Duodenal mucosa (tissue), 2 donors: Measurements from ENCODE around the gene ARL17A.
"Not testable (repeated sequence)": the region's sequence is repeated elsewhere in the genome, so short reads cannot be mapped to it uniquely, and the experiment has no call there.

Experiments
- H3K27ac ChIP-seq: one replicate; pipeline ENCODE4 v1.7.0; 2013; ENCODE audit warnings: low read depth, low read length
- H3K27me3 ChIP-seq, 2 donors: one replicate each; pipeline ENCODE4 v1.7.0; 2013; ENCODE audit warnings: low read length in 2 of 2, control low read depth in 1 of 2; ENCODE audit not compliant: insufficient read depth in 2 of 2, control insufficient read depth in 1 of 2
- H3K36me3 ChIP-seq, 2 donors: one replicate each; pipeline ENCODE4 v1.7.0; 2013; ENCODE audit warnings: low read length in 2 of 2, control low read depth in 1 of 2; ENCODE audit not compliant: insufficient read depth in 2 of 2, control insufficient read depth in 1 of 2
- H3K4me1 ChIP-seq, 2 donors: one replicate each; pipeline ENCODE4 v1.7.0; 2013; ENCODE audit warnings: low read length in 2 of 2, control low read depth in 1 of 2; ENCODE audit not compliant: insufficient read depth in 2 of 2, control insufficient read depth in 1 of 2
- H3K4me3 ChIP-seq, 2 donors: one replicate each; pipeline ENCODE4 v1.7.0; 2013; ENCODE audit warnings: low read length in 2 of 2, low read depth in 1 of 2
- H3K9ac ChIP-seq, 2 donors: one replicate each; pipeline ENCODE4 v1.7.0; 2013; ENCODE audit warnings: low read length in 2 of 2, low read depth in 1 of 2
- H3K9me3 ChIP-seq, 2 donors: one replicate each; pipeline ENCODE4 v1.7.0; 2013; ENCODE audit warnings: low read length in 2 of 2, control low read depth in 1 of 2; ENCODE audit not compliant: control insufficient read depth in 1 of 2

Gene ARL17A

GRCh38 chr17:46559155-46559554 lies 20.3 kb downstream of the ARL17A start:
- H3K4me3 ChIP-seq, H3K27ac ChIP-seq, H3K9me3 ChIP-seq, H3K27me3 ChIP-seq, H3K36me3 ChIP-seq, H3K9ac ChIP-seq, H3K4me1 ChIP-seq: not testable (repeated sequence)

GRCh38 chr17:46548607-46549006 lies 30.9 kb downstream of the ARL17A start:
- H3K4me1 ChIP-seq, H3K36me3 ChIP-seq, H3K9me3 ChIP-seq, H3K4me3 ChIP-seq, H3K27me3 ChIP-seq, H3K27ac ChIP-seq, H3K9ac ChIP-seq: not testable (repeated sequence)

- H3K27me3 ChIP-seq, H3K27ac ChIP-seq, H3K4me3 ChIP-seq, H3K36me3 ChIP-seq, H3K4me1 ChIP-seq, H3K9me3 ChIP-seq, H3K9ac ChIP-seq: not testable (repeated sequence)
These were observed 44.8 kb downstream of the ARL17A start for GRCh38 chr17:46534716-46535115.

- H3K36me3 ChIP-seq, H3K27ac ChIP-seq, H3K4me3 ChIP-seq, H3K27me3 ChIP-seq, H3K4me1 ChIP-seq, H3K9ac ChIP-seq, H3K9me3 ChIP-seq: not testable (repeated sequence)
These were observed 67.3 kb downstream of the ARL17A start, which contains the start of gene LRRC37A2 for GRCh38 chr17:46512168-46512567. TSS of gene LRRC37A2 (plus strand) at chr17:46512468. CDS start at chr17:46512713, 245 bp downstream.

- H3K27me3 ChIP-seq, H3K4me3 ChIP-seq, H3K9me3 ChIP-seq, H3K36me3 ChIP-seq, H3K27ac ChIP-seq, H3K4me1 ChIP-seq, H3K9ac ChIP-seq: not testable (repeated sequence)
These were observed 73.6 kb downstream of the ARL17A start for GRCh38 chr17:46505896-46506295.

- H3K27me3 ChIP-seq, H3K9ac ChIP-seq, H3K27ac ChIP-seq, H3K36me3 ChIP-seq, H3K9me3 ChIP-seq, H3K4me3 ChIP-seq, H3K4me1 ChIP-seq: not testable (repeated sequence)
These were observed 79.9 kb downstream of the ARL17A start for GRCh38 chr17:46499437-46500139.

- not testable (repeated sequence) for H3K4me1 ChIP-seq, H3K9ac ChIP-seq, H3K27ac ChIP-seq, H3K9me3 ChIP-seq, H3K36me3 ChIP-seq, H3K4me3 ChIP-seq, H3K27me3 ChIP-seq
These were observed 87.5 kb downstream of the ARL17A start for GRCh38 chr17:46492021-46492420.

GRCh38 chr17:46481310-46481709 lies 98.2 kb downstream of the ARL17A start:
- H3K4me3 ChIP-seq, H3K9ac ChIP-seq, H3K9me3 ChIP-seq, H3K27me3 ChIP-seq, H3K4me1 ChIP-seq, H3K36me3 ChIP-seq, H3K27ac ChIP-seq: not testable (repeated sequence)

- H3K9me3 ChIP-seq, H3K27ac ChIP-seq, H3K36me3 ChIP-seq, H3K4me1 ChIP-seq, H3K27me3 ChIP-seq, H3K4me3 ChIP-seq, H3K9ac ChIP-seq: not testable (repeated sequence)
These were observed 100.7 kb downstream of the ARL17A start for GRCh38 chr17:46478823-46479222.

GRCh38 chr17:46475583-46475982 lies 103.9 kb downstream of the ARL17A start:
- not testable (repeated sequence) for H3K27ac ChIP-seq, H3K27me3 ChIP-seq, H3K9ac ChIP-seq, H3K9me3 ChIP-seq, H3K4me1 ChIP-seq, H3K36me3 ChIP-seq, H3K4me3 ChIP-seq

- not testable (repeated sequence) for H3K9ac ChIP-seq, H3K27me3 ChIP-seq, H3K9me3 ChIP-seq, H3K4me3 ChIP-seq, H3K4me1 ChIP-seq, H3K27ac ChIP-seq, H3K36me3 ChIP-seq
These were observed 105.0 kb downstream of the ARL17A start for GRCh38 chr17:46474489-46474888.
